ENCODE measurements around the gene ATP11A. TPM values are rescaled to one million over a fixed set of nuclear protein-coding genes. Genes with fewer than 3 reads are reported as not detected.

ATP11A gene
- total RNA-seq, 1 donor from 2014 or later = 72.0 TPM

- Mint-ChIP-seq H3K27ac (no peak overlapping the region), H3K36me3 (ENCODE audit: low read depth) (no peaks in the 10 kb centered on the region), H3K27me3 (ENCODE audit: low read depth) (no peaks in the 10 kb centered on the region), H3K4me1 (ENCODE audit: low read depth) (peaks cover 20% of the 10 kb centered on the region), H3K4me3 (ENCODE audit: low read depth) (no peak overlapping the region), H3K9me3 (no peaks in the 10 kb centered on the region)
- intact Hi-C loops (cut with micrococcal nuclease) = no loop called here
- no peak for DNase-seq (ENCODE audit: low spot score)
These were observed 64.6 kb downstream of the ATP11A start for GRCh38 chr13:112754281-112755025.

GRCh38 chr13:112755331-112755730 lies 65.5 kb downstream of the ATP11A start:
- Mint-ChIP-seq H3K4me3 (ENCODE audit: low read depth) (no peak overlapping the region), H3K9me3 (no peaks in the 10 kb centered on the region), H3K27ac (no peak overlapping the region), H3K36me3 (ENCODE audit: low read depth) (no peaks in the 10 kb centered on the region), H3K4me1 (ENCODE audit: low read depth) (peaks cover 20% of the 10 kb centered on the region), H3K27me3 (ENCODE audit: low read depth) (no peaks in the 10 kb centered on the region)
- no peak for DNase-seq (ENCODE audit: low spot score)
- intact Hi-C loops (cut with micrococcal nuclease) = no loop called here

GRCh38 chr13:112756081-112756480 lies 66.2 kb downstream of the ATP11A start:
- Mint-ChIP-seq H3K27ac (no peak overlapping the region), H3K4me3 (ENCODE audit: low read depth) (no peak overlapping the region), H3K9me3 (no peaks in the 10 kb centered on the region), H3K27me3 (ENCODE audit: low read depth) (no peaks in the 10 kb centered on the region), H3K4me1 (ENCODE audit: low read depth) (peaks cover 20% of the 10 kb centered on the region), H3K36me3 (ENCODE audit: low read depth) (no peaks in the 10 kb centered on the region)
- DNase-seq (ENCODE audit: low spot score) = no peak
- intact Hi-C loops (cut with micrococcal nuclease) = no loop called here

GRCh38 chr13:112756511-112756966 lies 66.7 kb downstream of the ATP11A start:
- Mint-ChIP-seq H3K27me3 (ENCODE audit: low read depth) (no peaks in the 10 kb centered on the region), H3K36me3 (ENCODE audit: low read depth) (no peaks in the 10 kb centered on the region), H3K9me3 (no peaks in the 10 kb centered on the region), H3K4me1 (ENCODE audit: low read depth) (peaks cover 20% of the 10 kb centered on the region), H3K4me3 (ENCODE audit: low read depth) (no peak overlapping the region), H3K27ac (no peak overlapping the region)
- intact Hi-C loops (cut with micrococcal nuclease) = no loop called here
- no peak for DNase-seq (ENCODE audit: low spot score)

GRCh38 chr13:112756967-112757758 lies 67.3 kb downstream of the ATP11A start:
- Mint-ChIP-seq H3K4me1 (ENCODE audit: low read depth) (peaks cover 20% of the 10 kb centered on the region), H3K4me3 (ENCODE audit: low read depth) (no peak overlapping the region), H3K27ac (no peak overlapping the region), H3K36me3 (ENCODE audit: low read depth) (no peaks in the 10 kb centered on the region), H3K9me3 (no peaks in the 10 kb centered on the region), H3K27me3 (ENCODE audit: low read depth) (no peaks in the 10 kb centered on the region)
- no peak for DNase-seq (ENCODE audit: low spot score)
- intact Hi-C loops (cut with micrococcal nuclease) = no loop called here

GRCh38 chr13:112757759-112758086 lies 67.9 kb downstream of the ATP11A start:
- H3K27ac Mint-ChIP-seq = no peak overlapping the region
- no peaks in the 10 kb centered on the region for H3K36me3 Mint-ChIP-seq (ENCODE audit: low read depth)
- intact Hi-C loops (cut with micrococcal nuclease) = no loop called here
- no peak for DNase-seq (ENCODE audit: low spot score)
- H3K4me1 Mint-ChIP-seq (ENCODE audit: low read depth) = peaks cover 17% of the 10 kb centered on the region
- no peaks in the 10 kb centered on the region for H3K9me3 Mint-ChIP-seq
- no peak overlapping the region for H3K4me3 Mint-ChIP-seq (ENCODE audit: low read depth)
- H3K27me3 Mint-ChIP-seq (ENCODE audit: low read depth) = no peaks in the 10 kb centered on the region

- Mint-ChIP-seq H3K27ac (no peak overlapping the region), H3K9me3 (no peaks in the 10 kb centered on the region), H3K4me1 (ENCODE audit: low read depth) (peaks cover 9% of the 10 kb centered on the region), H3K27me3 (ENCODE audit: low read depth) (no peaks in the 10 kb centered on the region), H3K4me3 (ENCODE audit: low read depth) (no peak overlapping the region), H3K36me3 (ENCODE audit: low read depth) (no peaks in the 10 kb centered on the region)
- intact Hi-C loops (cut with micrococcal nuclease) = no loop called here
- DNase-seq (ENCODE audit: low spot score) = no peak
These were observed 69.2 kb downstream of the ATP11A start for GRCh38 chr13:112759053-112759452.

GRCh38 chr13:112759827-112760226 lies 70.0 kb downstream of the ATP11A start:
- Mint-ChIP-seq H3K4me1 (ENCODE audit: low read depth) (peaks cover 9% of the 10 kb centered on the region), H3K9me3 (no peaks in the 10 kb centered on the region), H3K4me3 (ENCODE audit: low read depth) (no peak overlapping the region), H3K27ac (no peak overlapping the region), H3K36me3 (ENCODE audit: low read depth) (no peaks in the 10 kb centered on the region), H3K27me3 (ENCODE audit: low read depth) (no peaks in the 10 kb centered on the region)
- intact Hi-C loops (cut with micrococcal nuclease) = no loop called here
- DNase-seq (ENCODE audit: low spot score) = no peak

GRCh38 chr13:112760435-112760834 lies 70.6 kb downstream of the ATP11A start:
- Mint-ChIP-seq H3K4me3 (ENCODE audit: low read depth) (no peak overlapping the region), H3K36me3 (ENCODE audit: low read depth) (no peaks in the 10 kb centered on the region), H3K9me3 (no peaks in the 10 kb centered on the region), H3K27me3 (ENCODE audit: low read depth) (no peaks in the 10 kb centered on the region), H3K4me1 (ENCODE audit: low read depth) (peaks cover 9% of the 10 kb centered on the region), H3K27ac (no peak overlapping the region)
- intact Hi-C loops (cut with micrococcal nuclease) = no loop called here
- DNase-seq (ENCODE audit: low spot score) = no peak

- intact Hi-C loops (cut with micrococcal nuclease) = no loop called here
- H3K9me3 Mint-ChIP-seq = no peaks in the 10 kb centered on the region
- H3K27me3 Mint-ChIP-seq (ENCODE audit: low read depth) = no peaks in the 10 kb centered on the region
- no peak for DNase-seq (ENCODE audit: low spot score)
- peaks cover 11% of the 10 kb centered on the region for H3K4me1 Mint-ChIP-seq (ENCODE audit: low read depth)
- no peaks in the 10 kb centered on the region for H3K36me3 Mint-ChIP-seq (ENCODE audit: low read depth)
- no peak overlapping the region for H3K27ac Mint-ChIP-seq
- no peak overlapping the region for H3K4me3 Mint-ChIP-seq (ENCODE audit: low read depth)
These were observed 71.1 kb downstream of the ATP11A start for GRCh38 chr13:112760931-112761330.

- no peaks in the 10 kb centered on the region for H3K9me3 Mint-ChIP-seq
- intact Hi-C loops (cut with micrococcal nuclease) = no loop called here
- no peaks in the 10 kb centered on the region for H3K27me3 Mint-ChIP-seq (ENCODE audit: low read depth)
- H3K27ac Mint-ChIP-seq = no peak overlapping the region
- H3K4me3 Mint-ChIP-seq (ENCODE audit: low read depth) = no peak overlapping the region
- DNase-seq (ENCODE audit: low spot score) = no peak
- peaks cover 13% of the 10 kb centered on the region for H3K4me1 Mint-ChIP-seq (ENCODE audit: low read depth)
- no peaks in the 10 kb centered on the region for H3K36me3 Mint-ChIP-seq (ENCODE audit: low read depth)
These were observed 72.2 kb downstream of the ATP11A start for GRCh38 chr13:112761701-112762689.

- H3K4me3 Mint-ChIP-seq (ENCODE audit: low read depth) = no peak overlapping the region
- H3K27me3 Mint-ChIP-seq (ENCODE audit: low read depth) = no peaks in the 10 kb centered on the region
- peaks cover 16% of the 10 kb centered on the region for H3K4me1 Mint-ChIP-seq (ENCODE audit: low read depth)
- no peaks in the 10 kb centered on the region for H3K36me3 Mint-ChIP-seq (ENCODE audit: low read depth)
- H3K9me3 Mint-ChIP-seq = no peaks in the 10 kb centered on the region
- H3K27ac Mint-ChIP-seq = no peak overlapping the region
- no peak for DNase-seq (ENCODE audit: low spot score)
- intact Hi-C loops (cut with micrococcal nuclease) = no loop called here
These were observed 72.8 kb downstream of the ATP11A start for GRCh38 chr13:112762690-112763080.

All from activated T-helper 2 cell treated with anti-CD3 and anti-CD28 coated beads, Interferon-gamma antibody, Interleukin-2, Interleukin-4, amounts not matched to agents 10 μg/mL and 5 μg/mL and 100 μg/mL, durations not matched to agents 14 hours and 24 hours and 36 hours (primary cell).